Subcutaneous adipose tissue (tissue), 4 donors: Measurements from ENCODE around the gene PYGM. TPM values are rescaled to one million over a fixed set of nuclear protein-coding genes. Genes with fewer than 3 reads are reported as not detected.

Experiments used
- total RNA-seq, 4 donors: library from RNA; depleted of rRNA; stranded (reverse); fragments of >200 nt; gene quantifications; one replicate each; pipeline ENCODE4 v1.1.0, GENCODE V29; 2016
- TF ChIP-seq, protein P1 (sequence below): fragments of 450-650 bp; IDR thresholded peaks from one replicate; pipeline ENCODE4 v1.5.1; 2016; ENCODE audit warnings: low read depth, mild to moderate bottlenecking, control low read depth, antibody characterized with exemption, moderate library complexity

PYGM gene
- total RNA-seq, 4 donors from 2014 or later, result 0.51 to 63.7 (median 4.4) TPM

GRCh38 chr11:64796047-64796756 lies 36.4 kb upstream of the PYGM start:
- TF ChIP-seq, protein P1, sequence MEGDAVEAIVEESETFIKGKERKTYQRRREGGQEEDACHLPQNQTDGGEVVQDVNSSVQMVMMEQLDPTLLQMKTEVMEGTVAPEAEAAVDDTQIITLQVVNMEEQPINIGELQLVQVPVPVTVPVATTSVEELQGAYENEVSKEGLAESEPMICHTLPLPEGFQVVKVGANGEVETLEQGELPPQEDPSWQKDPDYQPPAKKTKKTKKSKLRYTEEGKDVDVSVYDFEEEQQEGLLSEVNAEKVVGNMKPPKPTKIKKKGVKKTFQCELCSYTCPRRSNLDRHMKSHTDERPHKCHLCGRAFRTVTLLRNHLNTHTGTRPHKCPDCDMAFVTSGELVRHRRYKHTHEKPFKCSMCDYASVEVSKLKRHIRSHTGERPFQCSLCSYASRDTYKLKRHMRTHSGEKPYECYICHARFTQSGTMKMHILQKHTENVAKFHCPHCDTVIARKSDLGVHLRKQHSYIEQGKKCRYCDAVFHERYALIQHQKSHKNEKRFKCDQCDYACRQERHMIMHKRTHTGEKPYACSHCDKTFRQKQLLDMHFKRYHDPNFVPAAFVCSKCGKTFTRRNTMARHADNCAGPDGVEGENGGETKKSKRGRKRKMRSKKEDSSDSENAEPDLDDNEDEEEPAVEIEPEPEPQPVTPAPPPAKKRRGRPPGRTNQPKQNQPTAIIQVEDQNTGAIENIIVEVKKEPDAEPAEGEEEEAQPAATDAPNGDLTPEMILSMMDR, result no peak

- TF ChIP-seq, protein P1, result no peak
Observed at GRCh38 chr11:64794526-64794925, 34.8 kb upstream of the PYGM start.

- TF ChIP-seq, protein P1, result no peak
Observed at GRCh38 chr11:64793271-64794160, 33.7 kb upstream of the PYGM start.

DNA sequence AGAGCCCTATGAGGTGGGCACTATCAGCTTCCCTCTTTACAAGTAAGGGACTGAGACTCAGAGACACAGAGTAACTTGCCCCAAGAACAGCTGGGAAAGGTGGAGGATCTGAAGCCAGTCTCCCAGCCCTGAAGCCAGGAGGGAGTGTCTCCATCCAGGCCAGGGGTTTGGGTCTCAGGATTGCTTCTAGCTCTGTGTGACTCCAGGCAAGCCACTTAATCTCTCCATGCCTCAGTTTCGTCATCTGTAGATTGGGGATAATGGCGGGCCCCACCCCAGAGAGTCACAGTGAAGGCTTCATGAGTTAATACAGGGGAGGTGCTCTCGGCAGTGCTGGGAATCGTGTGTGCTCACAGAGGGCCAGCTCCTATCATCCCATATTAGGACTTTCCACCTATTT lies 32.7 kb upstream of the PYGM start:
- TF ChIP-seq, protein P1, result no peak

- TF ChIP-seq, protein P1, result no peak
Observed at GRCh38 chr11:64791781-64792291, 32.1 kb upstream of the PYGM start.

- TF ChIP-seq, protein P1, result no peak
Observed at GRCh38 chr11:64790205-64791095, 30.7 kb upstream of the PYGM start.
